Measurements from ENCODE around the gene CLDN15.
A peak's percentile ranks its signal among the peaks of the same experiment; 100 is the strongest.
"Not testable (repeated sequence)": the region's sequence is repeated elsewhere in the genome, so short reads cannot be mapped to it uniquely, and the experiment has no call there.

Gene CLDN15, protein sequence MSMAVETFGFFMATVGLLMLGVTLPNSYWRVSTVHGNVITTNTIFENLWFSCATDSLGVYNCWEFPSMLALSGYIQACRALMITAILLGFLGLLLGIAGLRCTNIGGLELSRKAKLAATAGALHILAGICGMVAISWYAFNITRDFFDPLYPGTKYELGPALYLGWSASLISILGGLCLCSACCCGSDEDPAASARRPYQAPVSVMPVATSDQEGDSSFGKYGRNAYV

GRCh38 chr7:101237206-101238067 is at the start of gene CLDN15:
TSS of gene CLDN15 (minus strand) at chr7:101237802. CDS start at chr7:101237581, 221 bp downstream.
- DNase-seq (ENCODE audit: low read depth): no peak

- no peak for DNase-seq (ENCODE audit: low read depth)
These were observed 49.4 kb upstream of the CLDN15 start for GRCh38 chr7:101287032-101287431.

DNA sequence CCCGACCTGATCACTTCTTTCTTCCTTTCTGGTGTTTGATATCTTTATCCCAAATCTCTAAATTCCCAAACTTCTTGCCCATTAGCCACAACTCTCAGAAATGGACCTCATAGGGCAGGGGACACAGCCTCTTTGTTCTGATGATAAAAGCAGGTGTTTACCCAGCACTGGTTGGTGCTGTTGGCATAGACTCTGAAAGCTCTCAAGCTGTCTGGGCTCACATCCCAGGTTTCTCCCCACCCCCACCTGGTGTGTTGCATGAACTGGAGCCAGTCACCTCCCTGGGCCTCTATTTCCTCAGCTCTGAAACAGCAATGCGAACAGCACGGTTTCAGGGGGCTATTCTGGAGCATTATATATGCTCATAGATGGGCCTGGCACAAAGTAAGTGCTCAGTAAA is 48.3 kb upstream of the CLDN15 start:
- not testable (repeated sequence) for DNase-seq (ENCODE audit: low read depth)

GRCh38 chr7:101285171-101285570 is 47.6 kb upstream of the CLDN15 start:
- no peak for DNase-seq (ENCODE audit: low read depth)

DNA sequence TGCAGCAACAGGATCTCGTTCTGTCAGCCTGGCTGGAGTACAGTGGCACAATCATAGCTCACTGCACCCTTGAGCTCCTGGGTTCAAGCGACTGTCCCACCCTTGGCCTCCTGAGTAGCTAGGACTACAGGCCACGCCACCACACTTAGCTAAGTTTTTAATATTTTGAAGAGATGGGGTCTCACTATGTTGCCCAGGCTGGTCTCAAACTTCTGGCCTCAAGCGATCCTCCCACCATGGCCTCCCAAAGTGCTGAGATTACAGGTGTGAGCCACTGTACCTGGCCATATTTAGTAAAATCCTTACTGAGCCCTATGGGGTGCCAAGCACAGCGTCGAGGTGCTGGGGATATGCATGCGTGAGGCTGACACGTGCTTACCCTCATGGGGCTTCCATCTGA is 43.3 kb upstream of the CLDN15 start:
- not testable (repeated sequence) for DNase-seq (ENCODE audit: low read depth)

GRCh38 chr7:101278461-101279292 is 41.1 kb upstream of the CLDN15 start:
- DNase-seq (ENCODE audit: low read depth): no peak

GRCh38 chr7:101277155-101277554 is 39.6 kb upstream of the CLDN15 start:
- DNase-seq (ENCODE audit: low read depth): no peak

DNA sequence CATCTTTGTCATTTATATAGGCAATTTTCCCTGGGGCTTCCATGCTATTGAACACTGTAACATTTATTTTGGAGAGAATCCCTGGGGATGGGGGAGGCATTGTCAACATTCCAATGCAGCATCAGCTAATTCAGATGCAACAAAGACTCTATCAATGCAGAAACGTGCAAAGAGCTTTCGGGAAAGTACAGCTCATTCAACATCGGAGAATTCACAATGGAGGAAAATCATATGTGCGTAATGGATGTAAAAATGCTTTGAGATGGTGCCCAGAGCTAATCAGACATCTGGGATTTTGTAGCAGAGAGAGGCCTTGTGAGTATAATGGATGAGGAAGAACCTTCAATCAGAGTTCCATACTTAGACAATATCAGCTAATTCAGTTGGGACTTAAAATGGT is 35.6 kb upstream of the CLDN15 start:
- no peak for DNase-seq (ENCODE audit: low read depth)

GRCh38 chr7:101271021-101271420 is 33.4 kb upstream of the CLDN15 start:
- no peak for DNase-seq (ENCODE audit: low read depth)

- no peak for DNase-seq (ENCODE audit: low read depth)
These were observed 32.1 kb upstream of the CLDN15 start for GRCh38 chr7:101269664-101270063.

- DNase-seq (ENCODE audit: low read depth): no peak
These were observed 28.3 kb upstream of the CLDN15 start for GRCh38 chr7:101265622-101266516.

GRCh38 chr7:101264102-101264706 is 26.6 kb upstream of the CLDN15 start:
- not testable (repeated sequence) for DNase-seq (ENCODE audit: low read depth)

- DNase-seq (ENCODE audit: low read depth): no peak
These were observed 20.7 kb upstream of the CLDN15 start for GRCh38 chr7:101258243-101258731.

GRCh38 chr7:101255796-101256195 is 18.2 kb upstream of the CLDN15 start:
- no peak for DNase-seq (ENCODE audit: low read depth)

- not testable (repeated sequence) for DNase-seq (ENCODE audit: low read depth)
These were observed 15.6 kb upstream of the CLDN15 start for GRCh38 chr7:101253199-101253598.

DNA sequence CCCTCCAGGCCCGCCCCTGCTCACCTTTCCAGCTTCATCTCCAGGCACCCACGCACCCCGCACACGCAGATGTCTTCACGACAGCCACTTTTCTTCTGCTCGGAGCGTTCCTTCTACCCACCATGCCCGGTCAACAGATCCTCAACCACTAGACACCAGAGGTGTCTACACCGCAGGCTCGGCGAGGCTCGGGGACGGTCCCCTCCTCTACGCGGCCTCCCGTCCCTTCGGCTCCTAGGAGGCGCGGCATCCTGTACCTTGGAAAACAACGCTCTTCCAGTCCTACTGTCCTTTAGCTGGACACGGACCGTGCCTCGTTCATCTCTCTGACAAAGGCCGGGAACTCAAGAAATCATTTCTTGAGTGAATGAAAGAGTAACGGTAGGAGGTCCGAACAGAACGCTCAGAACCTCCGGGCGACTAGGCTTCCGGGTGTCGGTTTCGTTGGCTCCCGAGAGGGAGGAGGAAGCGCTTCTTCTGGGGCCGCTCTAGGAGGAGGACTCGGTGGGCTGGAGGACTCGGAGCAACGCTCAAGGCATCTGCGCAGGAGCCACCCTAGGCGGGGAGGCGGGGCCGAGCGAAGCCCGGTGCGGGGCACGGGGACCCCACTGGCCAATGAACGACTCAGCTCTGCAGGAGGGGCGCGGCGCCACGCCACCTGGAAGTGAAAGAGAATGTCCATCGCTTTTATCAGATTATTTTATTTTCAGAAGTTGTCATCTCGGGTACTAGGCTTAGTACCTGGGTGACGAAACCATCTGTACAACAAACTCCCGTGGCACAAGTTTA is 14.5 kb upstream of the CLDN15 start:
- peak; percentile 99 for DNase-seq (ENCODE audit: low read depth)

DNA sequence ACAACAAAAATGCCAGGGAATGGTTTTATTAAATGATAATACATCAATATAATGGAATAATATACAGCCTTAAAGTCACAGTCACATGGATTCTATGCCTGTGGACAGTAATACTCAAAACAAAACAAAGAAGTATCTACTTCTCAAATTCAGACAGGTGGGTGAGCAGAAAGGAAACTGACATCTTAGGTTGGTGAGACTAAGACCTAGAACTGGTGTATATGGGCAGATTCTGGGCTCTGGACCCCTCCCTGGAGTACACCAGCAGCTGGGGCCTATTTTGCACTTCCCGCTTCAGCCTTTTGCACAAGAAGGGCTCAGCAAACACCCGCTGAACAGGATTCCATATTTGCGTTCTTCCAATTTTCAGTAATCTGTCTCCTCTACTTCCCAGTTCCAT is 12.7 kb upstream of the CLDN15 start:
- DNase-seq (ENCODE audit: low read depth): no peak

DNA sequence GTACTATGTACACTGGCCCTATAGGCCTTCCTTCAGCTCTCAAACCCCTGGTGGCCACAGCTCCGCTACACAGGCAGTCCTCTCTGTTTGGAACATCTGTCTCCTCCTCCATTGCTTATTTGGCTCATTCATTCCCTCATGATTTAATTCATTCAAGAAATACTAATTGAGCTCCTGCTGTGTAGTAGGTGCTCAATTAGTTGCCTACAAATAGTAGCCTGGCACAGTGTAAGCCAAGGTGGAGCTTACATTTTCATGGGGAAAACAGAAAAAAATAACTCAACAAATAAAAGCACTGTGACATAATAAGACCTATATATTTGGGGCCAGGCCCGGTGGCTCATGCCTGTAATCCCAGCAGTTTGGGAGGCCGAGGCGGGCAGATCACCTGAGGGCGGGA is 10.7 kb upstream of the CLDN15 start:
- no peak for DNase-seq (ENCODE audit: low read depth)

GRCh38 chr7:101245147-101245668 is 7.6 kb upstream of the CLDN15 start:
- DNase-seq (ENCODE audit: low read depth): no peak

Data from stimulated activated CD8-positive, alpha-beta memory T cell treated with anti-CD3 and anti-CD28 coated beads, Interleukin-4, amount 100 ng/mL, for 24 hours (primary cell).